Measurements from ENCODE around the gene AHNAK. TPM values are rescaled to one million over a fixed set of nuclear protein-coding genes. Genes with fewer than 3 reads are reported as not detected.

The AHNAK gene
- total RNA-seq, 2 experiments from 2014 or later, result 0.21 to 0.28 TPM

DNA sequence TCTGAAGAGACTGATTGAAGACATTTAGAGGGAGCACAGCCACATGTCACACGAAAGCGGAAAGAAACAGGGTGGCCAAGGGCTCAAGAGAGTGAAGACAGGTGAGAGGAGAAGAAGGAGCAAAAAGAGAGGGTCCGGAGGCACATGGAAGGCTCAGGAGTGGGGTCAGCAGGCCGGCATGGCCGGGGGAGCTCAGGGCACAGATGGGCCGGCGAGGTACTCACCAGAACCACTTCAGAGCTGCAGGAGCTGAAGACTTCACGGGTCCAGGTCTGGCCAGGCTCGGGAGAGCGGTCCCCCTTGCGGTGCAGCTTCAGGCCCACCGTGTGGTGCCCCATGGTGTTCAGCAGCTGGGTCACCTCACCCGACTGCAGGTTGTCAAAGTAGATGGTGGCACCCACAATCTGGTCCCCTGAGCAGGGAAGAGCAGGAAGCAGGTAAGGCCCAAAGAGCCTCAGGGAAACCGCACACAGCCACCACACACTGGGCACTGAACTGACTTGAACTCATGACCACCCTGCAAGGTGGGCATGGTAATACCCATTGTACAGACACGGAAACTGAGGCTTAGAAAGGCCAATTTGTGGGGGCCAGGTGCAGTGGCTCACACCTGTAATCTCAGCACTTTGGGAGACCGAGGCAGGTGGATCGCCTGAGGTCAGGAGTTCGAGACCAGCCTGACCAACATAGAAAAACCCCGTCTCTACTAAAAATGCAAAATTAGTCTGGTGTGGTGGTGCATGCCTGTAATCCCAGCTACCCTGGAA lies 11.6 kb downstream of the AHNAK start:
- intact Hi-C loops (cut with micrococcal nuclease; ENCODE audit: unreplicated experiment), result no loop called here
- Histone ChIP-seq H3K36me3 (ENCODE audit: insufficient read depth, low read length) (no peaks in the 10 kb centered on the region), H3K9me3 (ENCODE audit: low read length) (no peaks in the 10 kb centered on the region), H3K79me2 (ENCODE audit: insufficient read depth, low read depth, low read length) (no peaks in the 10 kb centered on the region), H4K20me1 (ENCODE audit: insufficient read depth, low read length) (no peaks in the 10 kb centered on the region), H3K27ac (ENCODE audit: low read depth, low read length, poor library complexity, severe bottlenecking) (no peak overlapping the region), H3K4me1 (ENCODE audit: insufficient read depth, low read length, poor library complexity, severe bottlenecking) (peaks cover 13% of the 10 kb centered on the region), H3K4me2 (ENCODE audit: low read length) (no peak overlapping the region), H3K4me3 (ENCODE audit: low read depth, low read length, poor library complexity, severe bottlenecking) (no peak overlapping the region), H3K9me2 (ENCODE audit: insufficient read depth, low read length) (no peaks in the 10 kb centered on the region), H2AFZ (ENCODE audit: low read length) (no peak overlapping the region)
- TF ChIP-seq EZH2phosphoT487 (IDR thresholded peaks at IDR 0.05; ENCODE audit: borderline replicate concordance, low read depth, low read length), result no peak
- TF ChIP-seq, protein P1, sequence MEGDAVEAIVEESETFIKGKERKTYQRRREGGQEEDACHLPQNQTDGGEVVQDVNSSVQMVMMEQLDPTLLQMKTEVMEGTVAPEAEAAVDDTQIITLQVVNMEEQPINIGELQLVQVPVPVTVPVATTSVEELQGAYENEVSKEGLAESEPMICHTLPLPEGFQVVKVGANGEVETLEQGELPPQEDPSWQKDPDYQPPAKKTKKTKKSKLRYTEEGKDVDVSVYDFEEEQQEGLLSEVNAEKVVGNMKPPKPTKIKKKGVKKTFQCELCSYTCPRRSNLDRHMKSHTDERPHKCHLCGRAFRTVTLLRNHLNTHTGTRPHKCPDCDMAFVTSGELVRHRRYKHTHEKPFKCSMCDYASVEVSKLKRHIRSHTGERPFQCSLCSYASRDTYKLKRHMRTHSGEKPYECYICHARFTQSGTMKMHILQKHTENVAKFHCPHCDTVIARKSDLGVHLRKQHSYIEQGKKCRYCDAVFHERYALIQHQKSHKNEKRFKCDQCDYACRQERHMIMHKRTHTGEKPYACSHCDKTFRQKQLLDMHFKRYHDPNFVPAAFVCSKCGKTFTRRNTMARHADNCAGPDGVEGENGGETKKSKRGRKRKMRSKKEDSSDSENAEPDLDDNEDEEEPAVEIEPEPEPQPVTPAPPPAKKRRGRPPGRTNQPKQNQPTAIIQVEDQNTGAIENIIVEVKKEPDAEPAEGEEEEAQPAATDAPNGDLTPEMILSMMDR (conservative IDR thresholded peaks at IDR 0.05; ENCODE audit: low read length), result no peak
- ChIA-PET POLR2A (interaction anchor here (1.2 kb wide), 1 partner anchor 70 kb away, joined by 3 read pairs; no protein-coding TSS in a partner anchor), CTCF (ENCODE audit: unreplicated experiment) (no interaction called here)
- BruUV-seq (replicated peaks), result no TSS peak
- no peak for DNase-seq (ENCODE audit: low spot score)

DNA sequence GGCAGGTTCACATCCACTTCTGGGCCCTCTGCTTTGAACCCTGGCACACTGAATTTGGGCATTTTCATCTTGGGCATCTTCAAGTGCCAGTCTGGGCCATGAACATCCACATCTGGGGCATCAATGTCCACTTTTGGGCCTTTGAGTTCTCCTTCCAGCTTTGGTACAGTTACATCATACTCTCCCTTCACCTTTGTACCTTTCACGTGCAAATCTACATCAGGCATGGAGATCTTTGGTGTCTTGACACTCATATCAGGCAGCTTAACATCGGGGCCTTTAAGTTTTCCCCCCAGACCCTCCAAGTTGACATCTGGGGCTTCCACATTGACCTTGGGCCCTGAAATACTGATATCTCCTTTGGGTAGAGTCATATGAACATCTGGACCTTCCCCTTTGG lies 14.5 kb downstream of the AHNAK start:
- no peaks in the 10 kb centered on the region for H3K36me3 ChIP-seq (ENCODE audit: insufficient read depth, low read length)
- no peaks in the 10 kb centered on the region for H3K9me3 ChIP-seq (ENCODE audit: low read length)
- H3K4me2 ChIP-seq (ENCODE audit: low read length), result no peak overlapping the region
- no peak overlapping the region for H3K4me3 ChIP-seq (ENCODE audit: low read depth, low read length, poor library complexity, severe bottlenecking)
- no TSS peak for BruUV-seq (replicated peaks)
- intact Hi-C loops (cut with micrococcal nuclease; ENCODE audit: unreplicated experiment), result no loop called here
- no peak overlapping the region for H3K27ac ChIP-seq (ENCODE audit: low read depth, low read length, poor library complexity, severe bottlenecking)
- H3K4me1 ChIP-seq (ENCODE audit: insufficient read depth, low read length, poor library complexity, severe bottlenecking), result no peaks in the 10 kb centered on the region
- ChIA-PET POLR2A (no interaction called here), CTCF (ENCODE audit: unreplicated experiment) (no interaction called here)
- H4K20me1 ChIP-seq (ENCODE audit: insufficient read depth, low read length), result no peaks in the 10 kb centered on the region
- no peak for DNase-seq (ENCODE audit: low spot score)
- no peaks in the 10 kb centered on the region for H3K79me2 ChIP-seq (ENCODE audit: insufficient read depth, low read depth, low read length)
- no peaks in the 10 kb centered on the region for H3K9me2 ChIP-seq (ENCODE audit: insufficient read depth, low read length)
- TF ChIP-seq EZH2phosphoT487 (IDR thresholded peaks at IDR 0.05; ENCODE audit: borderline replicate concordance, low read depth, low read length), result no peak
- TF ChIP-seq, protein P1 (conservative IDR thresholded peaks at IDR 0.05; ENCODE audit: low read length), result no peak
- no peak overlapping the region for H2AFZ ChIP-seq (ENCODE audit: low read length)

- Histone ChIP-seq H3K27ac (ENCODE audit: low read depth, low read length, poor library complexity, severe bottlenecking) (no peak overlapping the region), H3K36me3 (ENCODE audit: insufficient read depth, low read length) (no peaks in the 10 kb centered on the region), H3K4me1 (ENCODE audit: insufficient read depth, low read length, poor library complexity, severe bottlenecking) (no peaks in the 10 kb centered on the region), H3K4me2 (ENCODE audit: low read length) (no peak overlapping the region), H3K9me3 (ENCODE audit: low read length) (no peaks in the 10 kb centered on the region), H2AFZ (ENCODE audit: low read length) (no peak overlapping the region), H4K20me1 (ENCODE audit: insufficient read depth, low read length) (no peaks in the 10 kb centered on the region), H3K79me2 (ENCODE audit: insufficient read depth, low read depth, low read length) (no peaks in the 10 kb centered on the region), H3K9me2 (ENCODE audit: insufficient read depth, low read length) (no peaks in the 10 kb centered on the region), H3K4me3 (ENCODE audit: low read depth, low read length, poor library complexity, severe bottlenecking) (no peak overlapping the region)
- ChIA-PET POLR2A (no interaction called here), CTCF (ENCODE audit: unreplicated experiment) (no interaction called here)
- intact Hi-C loops (cut with micrococcal nuclease; ENCODE audit: unreplicated experiment), result no loop called here
- TF ChIP-seq, protein P1 (conservative IDR thresholded peaks at IDR 0.05; ENCODE audit: low read length), result no peak
- TF ChIP-seq EZH2phosphoT487 (IDR thresholded peaks at IDR 0.05; ENCODE audit: borderline replicate concordance, low read depth, low read length), result no peak
- BruUV-seq (replicated peaks), result no TSS peak
- DNase-seq (ENCODE audit: low spot score), result no peak
These were observed 29.8 kb downstream of the AHNAK start for GRCh38 chr11:62516736-62517371.

Measured in OCI-LY7 (cell line).